ENCODE results near the gene PTPN3. TPM values are rescaled to one million over a fixed set of nuclear protein-coding genes. Genes with fewer than 3 reads are reported as not detected.

PTPN3 gene
- total RNA-seq, 2 donors from 2014 or later = 16.9 to 20.3 TPM

GRCh38 chr9:109426626-109427402, 71.3 kb downstream of the PTPN3 start:
- ATAC-seq (ENCODE audit: insufficient number of reproducible peaks, low FRiP score, low read depth) (no peak), DNase-seq (ENCODE audit: low spot score) (no peak)
- Histone ChIP-seq H3K9me3 (no peaks in the 10 kb centered on the region), H3K27ac (no peak overlapping the region), H3K36me3 (peaks cover 14% of the 10 kb centered on the region), H3K27me3 (replicated peaks; ENCODE audit: insufficient read depth) (no peaks in the 10 kb centered on the region), H3K4me1 (ENCODE audit: control insufficient read depth in 1 of 2, low read depth in 2 of 2) (no peaks in the 10 kb centered on the region), H3K4me3 (no peak overlapping the region)
- TF ChIP-seq CTCF (IDR thresholded peaks at IDR 0.05) = no peak

GRCh38 chr9:109424618-109425017, 73.5 kb downstream of the PTPN3 start:
- peaks cover 0 to 7% of the 10 kb centered on the region in 2 donors for H3K4me1 ChIP-seq (ENCODE audit: control insufficient read depth in 1 of 2, low read depth in 2 of 2)
- peaks cover 4% of the 10 kb centered on the region for H3K36me3 ChIP-seq
- no peak for DNase-seq (ENCODE audit: low spot score)
- H3K4me3 ChIP-seq = no peak overlapping the region
- no peak for ATAC-seq (ENCODE audit: insufficient number of reproducible peaks, low FRiP score, low read depth)
- no peak overlapping the region for H3K27ac ChIP-seq
- TF ChIP-seq CTCF (IDR thresholded peaks at IDR 0.05) = no peak
- H3K9me3 ChIP-seq = no peaks in the 10 kb centered on the region
- no peaks in the 10 kb centered on the region for H3K27me3 ChIP-seq (replicated peaks; ENCODE audit: insufficient read depth)

GRCh38 chr9:109423877-109424276, 74.2 kb downstream of the PTPN3 start:
- Histone ChIP-seq H3K4me1 (ENCODE audit: control insufficient read depth in 1 of 2, low read depth in 2 of 2) (peaks cover 0 to 7% of the 10 kb centered on the region in 2 donors), H3K27me3 (replicated peaks; ENCODE audit: insufficient read depth) (no peaks in the 10 kb centered on the region), H3K9me3 (no peaks in the 10 kb centered on the region), H3K4me3 (no peak overlapping the region), H3K27ac (no peak overlapping the region), H3K36me3 (peaks cover 9% of the 10 kb centered on the region)
- ATAC-seq (ENCODE audit: insufficient number of reproducible peaks, low FRiP score, low read depth) (no peak), DNase-seq (ENCODE audit: low spot score) (no peak)
- no peak for TF ChIP-seq CTCF (IDR thresholded peaks at IDR 0.05)

- no peaks in the 10 kb centered on the region for H3K27me3 ChIP-seq (replicated peaks; ENCODE audit: insufficient read depth)
- H3K4me1 ChIP-seq (ENCODE audit: control insufficient read depth in 1 of 2, low read depth in 2 of 2) = peaks cover 0 to 7% of the 10 kb centered on the region in 2 donors
- no peak overlapping the region for H3K27ac ChIP-seq
- H3K36me3 ChIP-seq = peaks cover 13% of the 10 kb centered on the region
- ATAC-seq (ENCODE audit: insufficient number of reproducible peaks, low FRiP score, low read depth) (no peak), DNase-seq (ENCODE audit: low spot score) (no peak)
- no peak overlapping the region for H3K4me3 ChIP-seq
- no peaks in the 10 kb centered on the region for H3K9me3 ChIP-seq
- no peak for TF ChIP-seq CTCF (IDR thresholded peaks at IDR 0.05)
Measured at GRCh38 chr9:109422641-109423040, 75.5 kb downstream of the PTPN3 start.

GRCh38 chr9:109421026-109421970, 76.8 kb downstream of the PTPN3 start:
- ATAC-seq (ENCODE audit: insufficient number of reproducible peaks, low FRiP score, low read depth) = no peak

More at GRCh38 chr9:109421026-109421970, 76.8 kb downstream of the PTPN3 start:
- DNase-seq (ENCODE audit: low spot score) = no peak
- TF ChIP-seq CTCF (IDR thresholded peaks at IDR 0.05) = no peak
- Histone ChIP-seq H3K36me3 (peaks cover 10% of the 10 kb centered on the region), H3K27me3 (replicated peaks; ENCODE audit: insufficient read depth) (no peaks in the 10 kb centered on the region), H3K9me3 (no peaks in the 10 kb centered on the region), H3K4me1 (ENCODE audit: control insufficient read depth in 1 of 2, low read depth in 2 of 2) (peaks cover 0 to 7% of the 10 kb centered on the region in 2 donors), H3K4me3 (no peak overlapping the region), H3K27ac (no peak overlapping the region)
